Ishikawa (cell line): ENCODE data around the gene NRAS.

Experiments
- CEBPB ChIP-seq: IDR thresholded peaks from 2 replicates; pipeline ENCODE4 v1.6.1; 2012
- CREB1 ChIP-seq: IDR thresholded peaks from 2 replicates; pipeline ENCODE4 v1.6.1; 2012; ENCODE audit warnings: low read depth
- FOXM1 ChIP-seq: IDR thresholded peaks from 2 replicates; pipeline ENCODE4 v1.6.1; 2012; ENCODE audit warnings: low read depth, borderline replicate concordance
- MAX ChIP-seq: IDR thresholded peaks from 2 replicates; pipeline ENCODE4 v1.6.1; 2012
- NFIC ChIP-seq: IDR thresholded peaks from 2 replicates; pipeline ENCODE4 v1.6.1; 2012
- RAD21 ChIP-seq: IDR thresholded peaks from 2 replicates; pipeline ENCODE4 v1.6.1; 2012; ENCODE audit warnings: low read depth
- TF ChIP-seq, protein P1 (sequence below): IDR thresholded peaks from 2 replicates; pipeline ENCODE4 v1.6.1; 2012

DNA sequence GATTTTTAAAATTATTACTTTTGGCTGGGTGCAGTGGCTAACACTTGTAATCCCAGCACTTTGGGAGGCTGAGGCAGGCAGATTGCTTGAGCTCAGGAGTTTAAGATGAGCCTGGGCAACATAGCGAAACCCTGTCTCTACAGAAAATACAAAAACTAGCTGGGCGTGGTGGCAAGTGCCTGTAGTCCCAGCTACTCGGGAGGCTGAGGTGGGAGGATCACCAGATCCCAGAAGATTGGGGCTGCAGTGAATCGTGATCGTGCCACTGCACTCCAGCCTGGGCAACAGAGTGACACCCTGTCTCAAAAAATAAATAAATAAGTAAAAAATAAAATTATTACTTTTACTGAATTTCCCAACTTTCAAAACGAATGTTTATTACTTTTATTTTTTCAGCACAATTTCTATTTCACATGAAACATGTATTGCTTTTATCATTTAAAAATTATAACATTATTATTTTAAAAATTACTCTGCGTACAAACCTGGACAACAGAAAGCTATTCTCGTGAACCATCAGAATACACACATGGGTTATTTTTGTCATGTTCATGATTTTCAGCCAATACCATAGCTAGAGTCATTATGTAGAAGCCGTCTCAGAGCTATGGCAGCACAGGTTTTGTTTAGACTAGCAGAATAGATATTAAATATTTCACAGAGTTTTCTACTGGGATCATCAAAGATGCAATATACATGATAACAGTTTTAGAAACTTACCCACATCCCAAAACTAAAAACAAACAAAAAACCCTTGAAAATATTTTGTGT is 21.8 kb downstream of the NRAS start:
- TF ChIP-seq RAD21 (no peak), MAX (no peak), FOXM1 (no peak), NFIC (no peak), CREB1 (no peak), CEBPB (no peak)
- TF ChIP-seq, protein P1, sequence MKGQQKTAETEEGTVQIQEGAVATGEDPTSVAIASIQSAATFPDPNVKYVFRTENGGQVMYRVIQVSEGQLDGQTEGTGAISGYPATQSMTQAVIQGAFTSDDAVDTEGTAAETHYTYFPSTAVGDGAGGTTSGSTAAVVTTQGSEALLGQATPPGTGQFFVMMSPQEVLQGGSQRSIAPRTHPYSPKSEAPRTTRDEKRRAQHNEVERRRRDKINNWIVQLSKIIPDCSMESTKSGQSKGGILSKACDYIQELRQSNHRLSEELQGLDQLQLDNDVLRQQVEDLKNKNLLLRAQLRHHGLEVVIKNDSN = no peak
